GM21529 (cell line): ENCODE results near the gene TRIM65.

Experiments used
- ATAC-seq: cut with Tn5 transposase; IDR thresholded peaks from one replicate; pipeline ENCODE4 v1.9.1; 2021; ENCODE audit not compliant: unreplicated experiment

Gene TRIM65

GRCh38 chr17:75896415-75897159 is at the start of gene TRIM65:
TSS of gene TRIM65 (minus strand) at chr17:75896951. CDS start at chr17:75896937, 14 bp downstream.
- peak; percentile 59 for ATAC-seq

- no peak for ATAC-seq
These were observed 48.5 kb upstream of the TRIM65 start for GRCh38 chr17:75945211-75945610.

GRCh38 chr17:75943491-75943890 is 46.7 kb upstream of the TRIM65 start:
- no peak for ATAC-seq

GRCh38 chr17:75942473-75942872 is 45.7 kb upstream of the TRIM65 start:
- ATAC-seq, result no peak

GRCh38 chr17:75941442-75941819 is 44.7 kb upstream of the TRIM65 start:
- ATAC-seq, result no peak

GRCh38 chr17:75940727-75941441 is 44.1 kb upstream of the TRIM65 start, which contains the start of gene FBF1:
TSS of gene FBF1 (minus strand) at chr17:75941042. CDS start at chr17:75938149, 2,893 bp downstream.
- ATAC-seq, result peak; percentile 93

GRCh38 chr17:75937652-75938051 is 40.9 kb upstream of the TRIM65 start:
- no peak for ATAC-seq

- no peak for ATAC-seq
These were observed 37.1 kb upstream of the TRIM65 start for GRCh38 chr17:75933808-75934207.

- ATAC-seq, result no peak
These were observed 36.1 kb upstream of the TRIM65 start for GRCh38 chr17:75932852-75933251.

- no peak for ATAC-seq
These were observed 34.3 kb upstream of the TRIM65 start for GRCh38 chr17:75931062-75931461.

- ATAC-seq, result no peak
These were observed 30.7 kb upstream of the TRIM65 start for GRCh38 chr17:75927286-75927922.

GRCh38 chr17:75926456-75926855 is 29.7 kb upstream of the TRIM65 start:
- ATAC-seq, result no peak

- no peak for ATAC-seq
These were observed 29.2 kb upstream of the TRIM65 start for GRCh38 chr17:75925912-75926311.

- ATAC-seq, result no peak
These were observed 28.4 kb upstream of the TRIM65 start for GRCh38 chr17:75925103-75925502.

- ATAC-seq, result no peak
These were observed 26.5 kb upstream of the TRIM65 start for GRCh38 chr17:75922963-75923874.

- no peak for ATAC-seq
These were observed 25.6 kb upstream of the TRIM65 start for GRCh38 chr17:75922173-75922961.

- ATAC-seq, result no peak
These were observed 24.8 kb upstream of the TRIM65 start for GRCh38 chr17:75921596-75921995.

- ATAC-seq, result no peak
These were observed 23.4 kb upstream of the TRIM65 start for GRCh38 chr17:75920045-75920560.

- ATAC-seq, result no peak
These were observed 22.9 kb upstream of the TRIM65 start for GRCh38 chr17:75919611-75920010.

- no peak for ATAC-seq
These were observed 21.2 kb upstream of the TRIM65 start for GRCh38 chr17:75917917-75918445.
